GM10248 (cell line): ENCODE measurements around the gene KIAA1210.
A peak's percentile ranks its signal among the peaks of the same experiment; 100 is the strongest.

Source experiments
- CTCF ChIA-PET: fragments of 300-600 bp; sonication (Branson Sonifier 250); formaldehyde crosslinking; extraction: SDS; loops from one replicate; lab custom pipeline; 2021; ENCODE audit warnings: antibody characterized with exemption; lab: Yijun Ruan, JAX
- POLR2A ChIA-PET: fragments of 350-650 bp; sonication (Branson Sonifier 250); formaldehyde crosslinking; extraction: SDS; loops from one replicate; lab custom pipeline; 2020; ENCODE audit warnings: antibody characterized with exemption; lab: Yijun Ruan, JAX
- DNase-seq: peaks from one replicate; pipeline ENCODE4 v3.0.0; 2012; ENCODE audit errors: extremely low spot score
- CTCF ChIP-seq: IDR thresholded peaks from 2 replicates; pipeline ENCODE4 v1.5.1; 2012; ENCODE audit warnings: mild to moderate bottlenecking, low read depth; ENCODE audit errors: extremely low read depth, missing control alignments, control extremely low read depth

Gene KIAA1210

GRCh38 chrX:119132961-119133360 lies 5.3 kb upstream of the KIAA1210 start:
- no peak for TF ChIP-seq CTCF
- CTCF ChIA-PET, result interaction anchor here (1.6 kb wide), 1 partner anchor 9 kb away, joined by 4 read pairs; no protein-coding TSS in a partner anchor
- POLR2A ChIA-PET, result no interaction called here
- no peak for DNase-seq

- ChIA-PET CTCF (interaction anchor here (0.7 to 1.6 kb wide), 2 partner anchors 10 to 49 kb away, joined by 3 to 4 read pairs; no protein-coding TSS in a partner anchor), POLR2A (no interaction called here)
These were observed 4.7 kb upstream of the KIAA1210 start for GRCh38 chrX:119132316-119132715.

GRCh38 chrX:119130911-119131310 lies 3.3 kb upstream of the KIAA1210 start:
- no peak for DNase-seq
- POLR2A ChIA-PET, result no interaction called here

More at GRCh38 chrX:119132316-119132715, 4.7 kb upstream of the KIAA1210 start:
- no peak for TF ChIP-seq CTCF
- DNase-seq, result no peak

GRCh38 chrX:119121341-119121740 lies 6.3 kb downstream of the KIAA1210 start:
- ChIA-PET POLR2A (interaction anchor here (0.5 kb wide), 1 partner anchor 819 kb away, joined by 6 read pairs; no protein-coding TSS in a partner anchor), CTCF (interaction anchor here (1.3 to 1.8 kb wide), 3 partner anchors 74 to 144 kb away, joined by 4 read pairs; no protein-coding TSS in a partner anchor)

More at GRCh38 chrX:119130911-119131310, 3.3 kb upstream of the KIAA1210 start:
- no peak for TF ChIP-seq CTCF
- CTCF ChIA-PET, result no interaction called here

GRCh38 chrX:119118780-119119395 lies 8.7 kb downstream of the KIAA1210 start:
- ChIA-PET POLR2A (no interaction called here), CTCF (interaction anchor here (0.9 to 2.0 kb wide), 17 partner anchors 8 to 275 kb away, joined by 3 to 7 read pairs (median 4); partner anchors contain the start of gene KIAA1210)
- TF ChIP-seq CTCF, result peak; percentile 68
- peak; percentile 50 for DNase-seq

More at GRCh38 chrX:119121341-119121740, 6.3 kb downstream of the KIAA1210 start:
- TF ChIP-seq CTCF, result no peak
- no peak for DNase-seq

- TF ChIP-seq CTCF, result no peak
- ChIA-PET CTCF (interaction anchor here (1.3 kb wide), 1 partner anchor 11 kb away, joined by 5 read pairs; no protein-coding TSS in a partner anchor), POLR2A (no interaction called here)
- DNase-seq, result no peak
These were observed 20.4 kb downstream of the KIAA1210 start for GRCh38 chrX:119107206-119107605.
